GM20000 (cell line): ENCODE measurements around the gene RNF19B.

Experiments used
- DNase-seq: peaks from one replicate; pipeline ENCODE4 v3.0.0; 2012; ENCODE audit warnings: low spot score
- TF ChIP-seq, protein P1 (sequence below): IDR thresholded peaks from 2 replicates; pipeline ENCODE4 v1.5.1; 2012; ENCODE audit warnings: mild to moderate bottlenecking, control low read depth; ENCODE audit errors: extremely low read depth, missing control alignments

The RNF19B gene

DNA sequence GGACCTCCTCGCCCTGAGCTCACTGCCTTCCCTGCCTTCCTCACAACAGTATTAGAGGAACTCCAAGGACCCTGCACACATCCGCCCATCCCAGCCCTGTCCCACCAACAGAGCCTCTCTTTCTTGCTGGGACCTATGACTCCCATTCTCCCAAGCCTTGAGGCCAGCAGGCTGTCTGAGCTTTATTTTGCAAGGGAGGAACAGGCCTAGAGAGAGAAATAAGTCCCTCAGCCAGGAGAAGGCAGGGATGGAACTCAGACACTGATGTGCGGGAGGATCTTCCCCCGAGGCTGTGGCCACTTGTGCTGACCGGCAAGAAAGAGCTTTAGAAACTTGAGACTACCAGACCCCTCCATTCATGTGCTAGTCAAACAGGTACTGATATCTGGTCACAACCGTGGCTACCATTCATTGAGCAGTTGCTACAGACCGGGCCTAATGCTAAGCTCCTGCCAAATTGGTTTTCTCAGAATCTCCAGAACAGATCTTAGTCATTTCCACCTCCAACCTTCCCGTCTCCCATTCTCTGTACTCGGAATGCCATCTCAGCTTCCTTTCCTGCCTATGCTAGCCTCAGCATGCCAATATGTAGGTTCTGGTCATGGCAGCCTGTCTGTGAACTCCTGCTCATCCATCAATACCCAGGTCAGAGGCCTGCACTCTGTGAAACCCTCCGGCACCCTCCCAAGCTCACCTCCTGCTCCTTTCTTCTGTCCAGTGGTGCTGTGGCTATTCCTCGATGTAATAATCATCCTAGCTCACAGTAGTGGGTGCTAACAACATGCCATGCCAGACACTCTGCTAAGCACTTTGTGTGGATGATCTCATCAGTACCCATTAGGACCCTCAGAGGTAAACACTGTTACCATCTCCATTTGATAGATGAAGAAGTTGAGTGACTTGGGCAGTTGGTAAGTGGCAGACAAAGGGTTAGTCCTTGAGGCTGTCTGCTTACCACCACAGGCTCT lies 67.2 kb downstream of the RNF19B start:
- DNase-seq = no peak
- TF ChIP-seq, protein P1, sequence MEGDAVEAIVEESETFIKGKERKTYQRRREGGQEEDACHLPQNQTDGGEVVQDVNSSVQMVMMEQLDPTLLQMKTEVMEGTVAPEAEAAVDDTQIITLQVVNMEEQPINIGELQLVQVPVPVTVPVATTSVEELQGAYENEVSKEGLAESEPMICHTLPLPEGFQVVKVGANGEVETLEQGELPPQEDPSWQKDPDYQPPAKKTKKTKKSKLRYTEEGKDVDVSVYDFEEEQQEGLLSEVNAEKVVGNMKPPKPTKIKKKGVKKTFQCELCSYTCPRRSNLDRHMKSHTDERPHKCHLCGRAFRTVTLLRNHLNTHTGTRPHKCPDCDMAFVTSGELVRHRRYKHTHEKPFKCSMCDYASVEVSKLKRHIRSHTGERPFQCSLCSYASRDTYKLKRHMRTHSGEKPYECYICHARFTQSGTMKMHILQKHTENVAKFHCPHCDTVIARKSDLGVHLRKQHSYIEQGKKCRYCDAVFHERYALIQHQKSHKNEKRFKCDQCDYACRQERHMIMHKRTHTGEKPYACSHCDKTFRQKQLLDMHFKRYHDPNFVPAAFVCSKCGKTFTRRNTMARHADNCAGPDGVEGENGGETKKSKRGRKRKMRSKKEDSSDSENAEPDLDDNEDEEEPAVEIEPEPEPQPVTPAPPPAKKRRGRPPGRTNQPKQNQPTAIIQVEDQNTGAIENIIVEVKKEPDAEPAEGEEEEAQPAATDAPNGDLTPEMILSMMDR = no peak

DNA sequence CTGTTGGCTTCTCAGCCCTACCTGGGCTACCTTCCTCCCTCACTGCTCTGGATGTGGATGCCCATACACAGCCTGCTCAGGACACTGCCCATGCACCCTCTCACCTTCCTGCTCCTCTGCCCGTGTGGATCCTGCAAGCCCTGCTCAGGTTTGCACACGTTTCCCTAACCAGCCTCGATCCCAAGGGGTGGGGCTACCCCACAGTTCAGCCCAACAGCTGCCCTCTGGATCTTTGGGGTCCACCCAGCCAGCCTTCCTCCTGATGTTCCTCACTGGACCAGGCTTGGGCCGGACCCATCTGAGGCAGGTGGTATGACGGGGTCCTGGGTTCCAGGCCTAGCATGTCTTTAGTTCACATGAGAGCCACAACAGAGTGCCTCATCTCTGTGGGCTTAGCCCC lies 68.2 kb downstream of the RNF19B start:
- TF ChIP-seq, protein P1 = no peak
- DNase-seq = no peak

DNA sequence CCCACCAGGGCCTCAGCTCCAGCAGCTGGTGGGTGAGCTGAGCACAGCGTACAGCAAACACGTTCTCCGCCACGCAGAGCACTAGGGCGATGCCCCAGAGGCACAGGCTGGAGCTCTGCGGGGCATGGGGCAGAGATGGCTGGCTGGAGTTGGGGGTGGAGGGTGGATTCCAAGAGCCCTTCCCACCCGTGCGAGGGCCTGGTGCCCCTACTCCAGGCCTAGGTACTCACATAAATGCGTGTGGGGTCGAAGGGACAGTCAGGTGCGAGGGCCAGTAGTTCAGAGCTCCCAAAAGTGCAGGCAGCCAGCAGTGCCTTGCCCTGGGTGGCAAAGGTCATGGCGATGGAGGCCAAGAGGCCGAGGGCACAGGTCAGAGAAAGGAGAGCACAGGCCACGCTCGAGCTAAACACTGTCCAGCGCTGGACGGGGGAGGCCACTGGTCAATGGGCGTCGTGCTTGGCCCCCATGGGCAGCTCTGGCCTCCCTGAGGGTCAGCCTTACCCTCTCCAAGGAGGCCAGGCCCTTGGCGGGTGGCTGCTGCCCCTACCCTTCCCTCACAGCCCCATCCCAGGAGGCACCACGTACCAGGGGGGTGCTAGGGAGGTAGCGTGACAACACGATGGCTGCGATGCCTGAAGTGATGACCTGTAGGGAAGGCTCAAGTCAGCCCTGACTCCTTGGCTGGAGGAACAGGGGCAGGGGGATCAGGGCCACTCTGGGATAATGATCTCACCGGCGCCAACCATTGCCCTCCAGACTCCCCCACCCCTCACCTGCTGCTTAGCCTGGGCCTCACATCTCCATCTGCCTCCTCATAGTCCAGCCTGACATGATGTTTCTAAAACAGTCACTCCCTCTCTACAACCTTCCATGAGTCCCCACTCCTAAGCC lies 69.0 kb downstream of the RNF19B start:
- TF ChIP-seq, protein P1 = no peak
- DNase-seq = no peak

DNA sequence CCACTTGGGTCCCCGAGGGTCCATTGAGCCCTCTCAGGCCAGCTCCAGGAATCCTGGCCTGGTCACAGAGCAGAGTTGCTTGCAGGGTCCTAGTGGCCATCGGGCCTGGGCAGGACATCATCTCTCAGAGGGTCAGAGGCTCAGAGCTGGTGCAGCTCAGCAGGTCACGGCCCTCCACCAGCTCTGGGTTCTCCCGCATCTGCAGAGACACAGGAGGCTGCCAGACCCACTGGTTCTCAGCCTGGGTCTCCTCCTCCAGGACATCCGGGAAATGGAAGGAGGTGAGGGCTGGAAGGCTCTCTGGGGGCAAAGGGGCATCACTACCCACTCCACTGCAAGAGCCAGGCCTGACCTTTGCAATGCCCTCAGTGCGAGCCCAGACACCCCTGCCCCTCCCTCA lies 69.9 kb downstream of the RNF19B start:
- DNase-seq = no peak
- TF ChIP-seq, protein P1 = no peak

DNA sequence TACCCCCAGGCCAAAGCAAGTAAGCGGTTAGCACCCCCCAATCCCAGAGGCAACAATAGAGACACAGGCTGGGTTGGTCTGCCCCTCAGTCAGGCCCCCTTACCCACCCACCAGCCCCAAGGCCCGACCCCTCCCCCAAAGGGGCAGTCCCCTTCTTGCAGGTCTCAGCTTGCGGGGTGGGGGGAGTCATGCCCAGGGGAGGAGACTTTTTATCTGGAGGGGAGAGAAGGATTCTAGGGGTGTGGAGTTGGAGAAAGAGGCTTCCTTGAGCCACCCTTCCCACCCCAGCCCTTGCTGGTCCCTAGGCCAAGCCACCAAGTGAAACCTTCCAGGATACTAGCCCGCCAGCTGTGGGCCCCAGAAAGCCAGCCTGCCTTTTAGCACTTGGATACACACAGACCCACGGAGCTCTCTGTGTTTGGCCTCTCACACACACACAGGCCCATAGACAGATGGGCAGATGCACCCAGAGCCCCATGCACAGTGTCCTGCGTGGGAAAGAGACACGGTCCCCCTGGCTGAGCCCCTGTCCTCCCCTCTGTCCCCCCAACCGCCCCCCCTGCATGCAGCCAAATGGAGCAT lies 70.5 kb downstream of the RNF19B start:
- no peak for DNase-seq
- TF ChIP-seq, protein P1 = no peak

DNA sequence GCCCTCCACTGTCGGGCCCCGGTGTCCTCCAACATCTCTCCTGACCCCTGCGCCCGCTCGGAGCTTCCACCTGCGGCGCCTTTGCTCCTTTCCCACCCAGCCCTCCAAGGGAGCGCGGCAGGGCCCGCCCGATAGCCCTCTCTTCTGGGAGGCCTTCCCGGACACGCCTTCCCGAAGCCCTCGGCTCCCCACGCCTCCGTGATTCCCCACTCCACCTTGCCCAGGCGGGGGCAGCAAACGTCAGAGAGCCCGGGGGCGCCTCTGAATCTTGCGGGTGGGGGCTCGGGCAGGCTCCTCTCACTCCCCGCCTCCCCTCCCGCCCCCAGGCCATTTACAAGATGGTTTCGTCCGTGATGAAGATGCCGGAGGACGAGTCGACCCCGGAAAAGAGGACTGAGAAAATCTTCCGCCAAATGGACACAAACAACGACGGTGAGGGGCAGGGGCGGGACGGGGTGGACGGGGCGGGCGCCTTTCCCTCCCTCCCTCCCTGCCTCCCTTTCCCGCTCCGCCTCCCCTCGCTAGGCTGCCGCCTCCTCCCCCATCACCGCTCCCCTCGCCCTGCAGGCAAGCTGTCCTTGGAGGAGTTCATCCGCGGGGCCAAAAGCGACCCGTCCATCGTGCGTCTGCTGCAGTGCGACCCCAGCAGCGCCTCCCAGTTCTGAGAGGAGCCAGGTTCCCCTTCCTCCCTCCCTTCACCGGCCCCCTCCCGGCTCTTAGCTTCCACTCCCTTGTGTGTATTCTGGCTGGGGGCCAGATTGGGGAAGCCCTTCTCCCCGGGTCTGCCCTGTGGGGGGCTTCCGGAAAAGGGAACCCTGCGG lies 71.2 kb downstream of the RNF19B start:
- DNase-seq = no peak
- TF ChIP-seq, protein P1 = no peak
